Osteoblast (primary cell): ENCODE results near the gene MAPK12. TPM values are rescaled to one million over a fixed set of nuclear protein-coding genes. Genes with fewer than 3 reads are reported as not detected.

Experiments used
- DNase-seq: peaks from one replicate; pipeline ENCODE4 v3.0.0; 2011; ENCODE audit warnings: low spot score, mixed read lengths; ENCODE audit not compliant: insufficient read length; ENCODE audit errors: missing footprints
- H2AFZ ChIP-seq: 2 replicates; pipeline ENCODE4 v1.6.0; 2011; ENCODE audit warnings: mild to moderate bottlenecking, low read length
- H3K27ac ChIP-seq: 2 replicates; pipeline ENCODE4 v1.5.1; 2011; ENCODE audit warnings: mild to moderate bottlenecking, low read depth, low read length, moderate library complexity
- H3K27me3 ChIP-seq: 2 replicates; pipeline ENCODE4 v1.6.0; 2012; ENCODE audit warnings: mild to moderate bottlenecking, control low read depth, inconsistent platforms, low read length, moderate library complexity; ENCODE audit not compliant: insufficient read depth
- H3K36me3 ChIP-seq: 2 replicates; pipeline ENCODE4 v1.5.1; 2011; ENCODE audit warnings: mild to moderate bottlenecking, low read length, control low read depth, moderate library complexity; ENCODE audit not compliant: insufficient read depth
- H3K4me1 ChIP-seq: 2 replicates; pipeline ENCODE4 v1.5.1; 2011; ENCODE audit warnings: mild to moderate bottlenecking, low read length, control low read depth, moderate library complexity; ENCODE audit not compliant: insufficient read depth
- H3K4me2 ChIP-seq: 2 replicates; pipeline ENCODE4 v1.6.0; 2011; ENCODE audit warnings: mild to moderate bottlenecking, low read length; ENCODE audit not compliant: insufficient read depth
- H3K4me3 ChIP-seq: fragments of 200-600 bp; sonication (generic); 3 replicates; pipeline ENCODE4 v1.5.1; 2012; ENCODE audit warnings: mild to moderate bottlenecking, low read length, inconsistent platforms; ENCODE audit not compliant: insufficient read depth
- H3K79me2 ChIP-seq: 2 replicates; pipeline ENCODE4 v1.6.0; 2012; ENCODE audit warnings: mild to moderate bottlenecking, low read length, control low read depth, inconsistent platforms; ENCODE audit not compliant: insufficient read depth
- H3K9me3 ChIP-seq: 2 replicates; pipeline ENCODE4 v1.5.1; 2011; ENCODE audit warnings: low read depth, low read length, control low read depth
- H4K20me1 ChIP-seq: 2 replicates; pipeline ENCODE4 v1.6.0; 2012; ENCODE audit warnings: mild to moderate bottlenecking, low read length, control low read depth; ENCODE audit not compliant: insufficient read depth
- total RNA-seq: library from RNA; depleted of rRNA; stranded (reverse); fragments of >200 nt; gene quantifications from 2 replicates; pipeline ENCODE4 v1.2.3, GENCODE V29; 2012
- TF ChIP-seq, protein P1 (sequence below): IDR thresholded peaks from 2 replicates; pipeline ENCODE4 v1.5.1; 2011; ENCODE audit warnings: mild to moderate bottlenecking, low read depth, low read length, moderate library complexity; ENCODE audit errors: extremely low read depth

The MAPK12 gene
- total RNA-seq, 1 donor: 34.0 TPM

DNA sequence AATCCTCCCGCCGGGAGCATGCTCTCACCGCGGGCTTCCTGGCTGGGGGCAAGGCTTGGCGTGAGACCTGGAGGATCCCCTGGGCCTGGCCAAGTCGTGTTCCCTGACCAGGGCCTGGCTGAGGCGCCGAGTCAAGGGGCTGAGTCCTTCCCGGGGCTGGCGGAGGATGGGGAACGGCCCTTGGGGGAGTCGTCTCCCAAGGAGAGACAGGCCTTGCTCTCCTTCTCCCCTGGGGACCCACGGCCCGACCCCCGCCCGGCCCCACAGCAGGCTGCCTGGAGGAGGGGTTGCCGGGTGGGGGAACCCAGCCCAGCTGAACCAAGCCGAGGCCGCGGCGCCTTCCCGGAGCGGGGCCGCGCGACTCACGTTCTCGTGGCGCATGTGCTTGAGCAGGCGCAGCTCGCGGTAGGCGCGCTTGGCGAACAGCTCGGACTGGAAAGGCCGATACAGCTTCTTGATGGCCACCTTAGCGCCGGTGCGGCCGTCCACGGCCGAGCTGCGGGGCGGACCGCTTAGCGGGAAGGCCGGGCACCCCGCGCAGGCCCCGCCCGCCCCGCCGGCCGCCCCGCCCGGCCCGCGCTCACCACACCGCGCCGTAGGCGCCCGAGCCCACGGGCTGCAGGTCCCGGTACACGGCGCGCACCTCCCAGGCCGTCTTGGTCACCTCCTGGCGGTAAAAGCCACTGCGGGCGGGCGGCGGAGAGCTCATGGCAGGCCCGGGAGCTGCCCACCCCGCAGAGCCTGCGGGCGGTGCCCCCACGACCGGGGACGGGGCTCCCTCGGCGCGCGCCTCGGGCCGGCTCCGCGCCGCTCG, 475 bp downstream of the MAPK12 start:
- DNase-seq: peak; percentile 97
- Histone ChIP-seq H3K79me2 (peaks cover 15% of the 10 kb centered on the region), H4K20me1 (no peaks in the 10 kb centered on the region), H3K4me3 (peak overlapping the region; percentile 74), H3K27ac (no peak overlapping the region), H3K36me3 (no peaks in the 10 kb centered on the region), H3K27me3 (no peaks in the 10 kb centered on the region), H3K4me2 (peak overlapping the region; percentile 84), H3K4me1 (peaks cover 9% of the 10 kb centered on the region), H3K9me3 (no peaks in the 10 kb centered on the region), H2AFZ (peak overlapping the region; percentile 31)
- TF ChIP-seq, protein P1, sequence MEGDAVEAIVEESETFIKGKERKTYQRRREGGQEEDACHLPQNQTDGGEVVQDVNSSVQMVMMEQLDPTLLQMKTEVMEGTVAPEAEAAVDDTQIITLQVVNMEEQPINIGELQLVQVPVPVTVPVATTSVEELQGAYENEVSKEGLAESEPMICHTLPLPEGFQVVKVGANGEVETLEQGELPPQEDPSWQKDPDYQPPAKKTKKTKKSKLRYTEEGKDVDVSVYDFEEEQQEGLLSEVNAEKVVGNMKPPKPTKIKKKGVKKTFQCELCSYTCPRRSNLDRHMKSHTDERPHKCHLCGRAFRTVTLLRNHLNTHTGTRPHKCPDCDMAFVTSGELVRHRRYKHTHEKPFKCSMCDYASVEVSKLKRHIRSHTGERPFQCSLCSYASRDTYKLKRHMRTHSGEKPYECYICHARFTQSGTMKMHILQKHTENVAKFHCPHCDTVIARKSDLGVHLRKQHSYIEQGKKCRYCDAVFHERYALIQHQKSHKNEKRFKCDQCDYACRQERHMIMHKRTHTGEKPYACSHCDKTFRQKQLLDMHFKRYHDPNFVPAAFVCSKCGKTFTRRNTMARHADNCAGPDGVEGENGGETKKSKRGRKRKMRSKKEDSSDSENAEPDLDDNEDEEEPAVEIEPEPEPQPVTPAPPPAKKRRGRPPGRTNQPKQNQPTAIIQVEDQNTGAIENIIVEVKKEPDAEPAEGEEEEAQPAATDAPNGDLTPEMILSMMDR: no peak

DNA sequence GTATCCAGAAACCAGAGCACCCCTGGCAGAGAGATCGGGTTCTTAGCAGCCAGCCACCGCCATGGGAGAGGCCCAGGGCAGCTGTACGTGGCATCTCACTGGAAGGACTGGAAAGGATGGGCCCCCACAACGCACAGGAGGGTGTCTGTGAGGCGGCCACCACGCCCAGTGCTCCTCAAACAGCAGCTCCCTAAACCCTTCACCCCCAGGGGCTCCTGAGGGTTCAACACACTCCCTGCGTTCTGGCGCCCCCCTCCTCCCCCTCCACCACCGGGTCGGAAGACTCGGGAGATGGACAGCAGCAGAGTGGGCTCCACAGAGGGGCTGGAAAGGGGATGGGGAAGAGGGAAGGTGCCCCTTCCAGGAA, 1.1 kb downstream of the MAPK12 start:
- TF ChIP-seq, protein P1: no peak
- Histone ChIP-seq H2AFZ (peak overlapping the region; percentile 31), H3K36me3 (peaks cover 2% of the 10 kb centered on the region), H3K27me3 (no peaks in the 10 kb centered on the region), H4K20me1 (no peaks in the 10 kb centered on the region), H3K4me3 (peak overlapping the region; percentile 74), H3K27ac (no peak overlapping the region), H3K79me2 (peaks cover 15% of the 10 kb centered on the region), H3K9me3 (no peaks in the 10 kb centered on the region), H3K4me2 (peak overlapping the region; percentile 84), H3K4me1 (peaks cover 9% of the 10 kb centered on the region)
- DNase-seq: peak; percentile 93

DNA sequence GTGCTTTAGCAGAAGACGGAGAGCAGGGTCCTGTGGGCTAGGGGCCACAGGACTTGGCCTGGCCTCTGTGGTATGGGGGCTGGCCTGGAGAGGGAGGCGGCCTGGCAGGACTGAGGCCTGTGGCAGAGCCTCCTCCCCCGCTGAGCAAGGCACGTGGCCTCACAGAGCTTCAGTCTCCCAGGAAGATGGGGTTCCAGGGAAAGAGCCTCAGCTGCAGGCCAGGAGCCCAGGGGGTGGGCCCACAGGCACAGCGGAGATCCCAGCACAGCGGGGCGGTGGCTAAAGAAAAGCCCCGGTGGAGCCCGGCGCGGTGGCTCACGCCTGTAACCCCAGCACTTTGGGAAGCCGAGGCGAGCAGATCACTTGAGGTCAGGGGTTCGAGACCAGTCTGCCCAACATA, 2.2 kb downstream of the MAPK12 start:
- H3K27me3 ChIP-seq: no peaks in the 10 kb centered on the region
- peaks cover 15% of the 10 kb centered on the region for H3K79me2 ChIP-seq
- no peaks in the 10 kb centered on the region for H4K20me1 ChIP-seq
- peaks cover 9% of the 10 kb centered on the region for H3K4me1 ChIP-seq
- H3K27ac ChIP-seq: no peak overlapping the region
- H2AFZ ChIP-seq: no peak overlapping the region
- TF ChIP-seq, protein P1: no peak
- peaks cover 2% of the 10 kb centered on the region for H3K36me3 ChIP-seq
- H3K4me3 ChIP-seq: no peak overlapping the region
- H3K4me2 ChIP-seq: no peak overlapping the region
- no peaks in the 10 kb centered on the region for H3K9me3 ChIP-seq
- DNase-seq: no peak

DNA sequence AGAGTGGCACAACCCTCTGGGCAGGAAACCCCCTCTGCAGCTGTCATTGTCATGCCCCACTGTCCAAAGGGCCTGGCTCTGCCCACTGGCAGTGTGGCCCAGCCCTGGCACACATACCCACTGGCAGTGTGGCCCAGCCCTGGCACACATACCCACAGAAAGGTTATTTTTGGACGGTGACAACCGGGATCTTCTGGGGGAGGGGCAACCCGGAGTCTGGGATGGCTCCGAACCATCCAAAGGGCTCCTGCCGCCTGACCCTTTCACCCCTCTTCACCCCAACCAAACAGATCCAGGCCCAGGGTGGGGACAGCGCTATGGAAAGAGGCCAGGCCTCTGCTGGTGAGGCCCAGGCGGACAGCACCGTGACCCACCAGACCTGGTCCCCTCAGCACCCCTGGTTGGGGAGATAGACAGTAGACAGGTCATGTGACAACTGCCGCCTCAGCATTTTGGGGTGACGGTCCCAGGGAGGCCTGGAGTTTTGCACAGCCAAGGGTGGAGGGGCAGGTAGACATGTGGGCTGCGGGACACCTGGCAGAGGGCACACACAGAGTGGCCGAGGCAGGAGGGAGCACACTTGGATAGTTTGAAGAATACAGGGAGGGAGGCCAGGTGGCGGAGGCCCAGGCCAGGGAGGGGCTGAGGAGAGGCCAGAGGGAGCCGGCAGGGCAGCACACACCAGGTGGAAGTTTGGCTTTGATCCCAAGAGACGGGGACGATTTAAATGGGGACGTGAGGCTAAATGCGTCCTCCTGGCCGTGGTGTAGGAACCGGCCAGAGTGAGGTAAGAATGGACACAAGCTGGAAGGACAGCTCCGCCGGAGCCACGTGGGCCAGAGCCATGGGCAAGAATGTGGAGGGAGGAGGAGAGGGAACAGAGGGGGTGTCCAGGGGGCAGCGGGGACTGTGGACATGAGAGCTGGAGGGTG, 2.9 kb downstream of the MAPK12 start:
- DNase-seq: no peak
- Histone ChIP-seq H3K9me3 (no peaks in the 10 kb centered on the region), H3K4me3 (no peak overlapping the region), H2AFZ (no peak overlapping the region), H3K27me3 (no peaks in the 10 kb centered on the region), H3K4me1 (peaks cover 9% of the 10 kb centered on the region), H3K79me2 (peaks cover 15% of the 10 kb centered on the region), H4K20me1 (no peaks in the 10 kb centered on the region), H3K27ac (no peak overlapping the region), H3K4me2 (no peak overlapping the region), H3K36me3 (peaks cover 2% of the 10 kb centered on the region)
- TF ChIP-seq, protein P1: no peak
